ENCODE data around the gene ENG.

ENG gene

GRCh38 chr9:127856729-127857116, 2.3 kb upstream of the ENG start:
- Histone ChIP-seq H2AFZ (ENCODE audit: low read depth, low read length) (no peak overlapping the region), H3K79me2 (ENCODE audit: low read length) (no peaks in the 10 kb centered on the region), H3K4me1 (ENCODE audit: low read length) (no peaks in the 10 kb centered on the region), H3K27ac (ENCODE audit: low read length) (no peak overlapping the region), H3K9me3 (ENCODE audit: insufficient read depth, low read length) (no peaks in the 10 kb centered on the region), H3K9ac (ENCODE audit: low read length) (no peak overlapping the region), H4K20me1 (ENCODE audit: insufficient read depth, low read length) (no peaks in the 10 kb centered on the region), H3K36me3 (replicated peaks; ENCODE audit: low read depth, low read length) (no peaks in the 10 kb centered on the region), H3K27me3 (ENCODE audit: low read depth, low read length) (no peaks in the 10 kb centered on the region), H3K4me2 (ENCODE audit: low read length) (no peak overlapping the region), H3K4me3 (ENCODE audit: low read length) (no peak overlapping the region)
- TF ChIP-seq CTCF (IDR thresholded peaks at IDR 0.05; ENCODE audit: low read depth, low read length) = no peak
- no peak for TF ChIP-seq EZH2phosphoT487 (IDR thresholded peaks at IDR 0.05; ENCODE audit: low read depth)

- no peak overlapping the region for H2AFZ ChIP-seq (ENCODE audit: low read depth, low read length)
- no peaks in the 10 kb centered on the region for H3K4me1 ChIP-seq (ENCODE audit: low read length)
- no peak overlapping the region for H3K4me3 ChIP-seq (ENCODE audit: low read length)
- H3K36me3 ChIP-seq (replicated peaks; ENCODE audit: low read depth, low read length) = no peaks in the 10 kb centered on the region
- H3K9ac ChIP-seq (ENCODE audit: low read length) = no peak overlapping the region
- H3K27me3 ChIP-seq (ENCODE audit: low read depth, low read length) = no peaks in the 10 kb centered on the region
- H3K4me2 ChIP-seq (ENCODE audit: low read length) = no peak overlapping the region
- H3K27ac ChIP-seq (ENCODE audit: low read length) = no peak overlapping the region
- H3K79me2 ChIP-seq (ENCODE audit: low read length) = no peaks in the 10 kb centered on the region
- TF ChIP-seq CTCF (IDR thresholded peaks at IDR 0.05; ENCODE audit: low read depth, low read length) (no peak), EZH2phosphoT487 (IDR thresholded peaks at IDR 0.05; ENCODE audit: low read depth) (no peak)
- H3K9me3 ChIP-seq (ENCODE audit: insufficient read depth, low read length) = no peaks in the 10 kb centered on the region
- H4K20me1 ChIP-seq (ENCODE audit: insufficient read depth, low read length) = no peaks in the 10 kb centered on the region
These were observed 1.8 kb upstream of the ENG start for GRCh38 chr9:127856094-127856728.

GRCh38 chr9:127855522-127855921, 1.1 kb upstream of the ENG start:
- no peak overlapping the region for H3K9ac ChIP-seq (ENCODE audit: low read length)

GRCh38 chr9:127854960-127855359, 502 bp upstream of the ENG start:
- no peak overlapping the region for H3K4me3 ChIP-seq (ENCODE audit: low read length)
- H3K4me1 ChIP-seq (ENCODE audit: low read length) = no peaks in the 10 kb centered on the region
- H3K36me3 ChIP-seq (replicated peaks; ENCODE audit: low read depth, low read length) = no peaks in the 10 kb centered on the region
- H3K4me2 ChIP-seq (ENCODE audit: low read length) = no peak overlapping the region
- no peaks in the 10 kb centered on the region for H3K9me3 ChIP-seq (ENCODE audit: insufficient read depth, low read length)
- H3K27ac ChIP-seq (ENCODE audit: low read length) = no peak overlapping the region
- H3K79me2 ChIP-seq (ENCODE audit: low read length) = no peaks in the 10 kb centered on the region
- no peaks in the 10 kb centered on the region for H3K27me3 ChIP-seq (ENCODE audit: low read depth, low read length)
- H4K20me1 ChIP-seq (ENCODE audit: insufficient read depth, low read length) = no peaks in the 10 kb centered on the region
- TF ChIP-seq CTCF (IDR thresholded peaks at IDR 0.05; ENCODE audit: low read depth, low read length) (no peak), EZH2phosphoT487 (IDR thresholded peaks at IDR 0.05; ENCODE audit: low read depth) (no peak)
- no peak overlapping the region for H3K9ac ChIP-seq (ENCODE audit: low read length)
- H2AFZ ChIP-seq (ENCODE audit: low read depth, low read length) = no peak overlapping the region

More at GRCh38 chr9:127855522-127855921, 1.1 kb upstream of the ENG start:
- no peak overlapping the region for H3K4me3 ChIP-seq (ENCODE audit: low read length)
- no peaks in the 10 kb centered on the region for H3K36me3 ChIP-seq (replicated peaks; ENCODE audit: low read depth, low read length)
- H3K27me3 ChIP-seq (ENCODE audit: low read depth, low read length) = no peaks in the 10 kb centered on the region
- TF ChIP-seq EZH2phosphoT487 (IDR thresholded peaks at IDR 0.05; ENCODE audit: low read depth) = no peak
- TF ChIP-seq CTCF (IDR thresholded peaks at IDR 0.05; ENCODE audit: low read depth, low read length) = no peak
- no peaks in the 10 kb centered on the region for H3K9me3 ChIP-seq (ENCODE audit: insufficient read depth, low read length)
- H3K27ac ChIP-seq (ENCODE audit: low read length) = no peak overlapping the region
- H3K79me2 ChIP-seq (ENCODE audit: low read length) = no peaks in the 10 kb centered on the region
- no peak overlapping the region for H3K4me2 ChIP-seq (ENCODE audit: low read length)
- no peak overlapping the region for H2AFZ ChIP-seq (ENCODE audit: low read depth, low read length)
- no peaks in the 10 kb centered on the region for H4K20me1 ChIP-seq (ENCODE audit: insufficient read depth, low read length)
- no peaks in the 10 kb centered on the region for H3K4me1 ChIP-seq (ENCODE audit: low read length)
